ENCODE data around the gene NCOA3. TPM values are rescaled to one million over a fixed set of nuclear protein-coding genes. Genes with fewer than 3 reads are reported as not detected.

Gene NCOA3
- total RNA-seq, 1 experiment from 2014 or later, result 23.3 TPM

DNA sequence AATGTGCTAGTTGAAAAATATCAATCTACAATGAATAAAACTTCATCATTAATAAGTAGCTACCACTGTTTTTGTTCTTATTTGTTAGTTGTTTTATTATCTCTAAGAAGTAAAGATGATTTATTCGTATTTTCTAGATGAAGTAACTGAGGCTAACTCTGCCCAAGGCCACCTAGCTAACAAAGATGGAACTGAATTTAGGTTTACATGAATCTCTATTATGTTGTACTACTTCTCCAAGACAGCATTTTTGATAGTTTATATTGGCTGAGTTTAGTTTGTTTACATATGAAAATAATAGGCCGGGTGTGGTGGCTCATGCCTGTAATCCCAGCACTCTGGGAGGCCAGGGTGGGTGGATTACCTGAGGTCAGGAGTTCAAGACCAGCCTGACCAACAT, 121.5 kb downstream of the NCOA3 start:
- Histone ChIP-seq H3K79me1 (ENCODE audit: insufficient read depth, low read depth, low read length, poor library complexity, severe bottlenecking) (no peaks in the 10 kb centered on the region), H2BK12ac (ENCODE audit: insufficient read length, low read depth, low read length) (no peak overlapping the region), H3K27me3 (ENCODE audit: insufficient read depth, low read length) (no peaks in the 10 kb centered on the region), H4K91ac (ENCODE audit: insufficient read length, low read depth, low read length) (no peak overlapping the region), H3T11ph (ENCODE audit: low read length) (no peak overlapping the region), H3K9me3 (ENCODE audit: control insufficient read depth, low read depth, low read length) (no peaks in the 10 kb centered on the region), H2BK120ac (ENCODE audit: low read depth, low read length, poor library complexity, severe bottlenecking) (no peak overlapping the region), H3K4ac (ENCODE audit: low read depth, low read length) (no peak overlapping the region), H4K8ac (replicated peaks; ENCODE audit: insufficient read length, low read depth, low read length) (no peak overlapping the region), H3K18ac (ENCODE audit: insufficient read length, low read depth, low read length) (no peak overlapping the region), H2BK5ac (ENCODE audit: insufficient read length, low read length) (no peak overlapping the region), H3K14ac (ENCODE audit: insufficient read depth, low read length) (no peak overlapping the region), H2BK20ac (ENCODE audit: low read depth, low read length, poor library complexity, severe bottlenecking) (no peak overlapping the region), H2AFZ (ENCODE audit: low read length) (no peak overlapping the region), H2AK5ac (ENCODE audit: insufficient read length, low read length) (no peak overlapping the region), H3K9ac (ENCODE audit: extremely low read depth, insufficient read length, low read length) (no peak overlapping the region), H2BK15ac (ENCODE audit: low read depth, low read length) (no peak overlapping the region), H4K20me1 (ENCODE audit: control insufficient read depth, insufficient read depth, insufficient read length) (no peaks in the 10 kb centered on the region), H3K4me1 (ENCODE audit: insufficient read depth, low read length) (no peaks in the 10 kb centered on the region), H3K23me2 (ENCODE audit: insufficient read length, low read depth, low read length, poor library complexity, severe bottlenecking) (no peaks in the 10 kb centered on the region), H4K5ac (ENCODE audit: insufficient read length, low read depth, low read length) (no peak overlapping the region), H3K23ac (ENCODE audit: insufficient read length, low read depth, low read length) (no peak overlapping the region), H3K79me2 (ENCODE audit: insufficient read depth, low read length) (no peaks in the 10 kb centered on the region), H3K56ac (ENCODE audit: insufficient read length, low read depth, low read length) (no peak overlapping the region), H3K27ac (ENCODE audit: insufficient read length, low read depth, low read length) (no peak overlapping the region), H3K4me2 (ENCODE audit: insufficient read depth, insufficient read length, low read length) (no peak overlapping the region)
- peak; percentile 29; the same call in 1 of the 3 replicates for TF ChIP-seq CTCF (conservative IDR thresholded peaks at IDR 0.05)
- H3K9me3 Mint-ChIP-seq, result no peaks in the 10 kb centered on the region
- peaks cover 4% of the 10 kb centered on the region in 2 experiments; a peak in 2 of 4 replicates for H3K4me1 Mint-ChIP-seq
- H3K4me3 Mint-ChIP-seq, result no peak overlapping the region
- no peaks in the 10 kb centered on the region for H3K27me3 Mint-ChIP-seq (ENCODE audit: low read depth)
- H3K27ac Mint-ChIP-seq, result no peak overlapping the region
- peaks cover 9 to 33% (median 30%) of the 10 kb centered on the region in 3 experiments; a peak in 6 of 7 replicates for H3K36me3 Mint-ChIP-seq (ENCODE audit: insufficient read depth in 1 of 3, low read depth in 3 of 3)
- DNase-seq, result no peak
- no CpG with 5 or more reads among the region's 2 CpGs for WGBS (ENCODE audit: extremely low coverage, insufficient read length, low lambda C conversion rate)

All from H9 (cell line).